ENCODE data around the gene WNT16. TPM values are rescaled to one million over a fixed set of nuclear protein-coding genes. Genes with fewer than 3 reads are reported as not detected.

Gene WNT16
- total RNA-seq, 2 donors from 2014 or later, result not detected

- H3K4me1 ChIP-seq (ENCODE audit: control insufficient read depth in 1 of 2, low read depth in 2 of 2), result no peaks in the 10 kb centered on the region
- TF ChIP-seq CTCF (IDR thresholded peaks at IDR 0.05), result no peak
- H3K9me3 ChIP-seq, result no peaks in the 10 kb centered on the region
- H3K4me3 ChIP-seq, result no peak overlapping the region
- no peaks in the 10 kb centered on the region for H3K27me3 ChIP-seq (replicated peaks; ENCODE audit: insufficient read depth)
- DNase-seq (ENCODE audit: low spot score) (no peak), ATAC-seq (ENCODE audit: insufficient number of reproducible peaks, low FRiP score, low read depth) (no peak)
- no peaks in the 10 kb centered on the region for H3K36me3 ChIP-seq
- no peak overlapping the region for H3K27ac ChIP-seq
These were observed 15.3 kb downstream of the WNT16 start for GRCh38 chr7:121344093-121344492.

- H3K4me3 ChIP-seq, result no peak overlapping the region
- no peaks in the 10 kb centered on the region for H3K9me3 ChIP-seq
- DNase-seq (ENCODE audit: low spot score), result no peak
- no peaks in the 10 kb centered on the region for H3K36me3 ChIP-seq
- no peaks in the 10 kb centered on the region for H3K27me3 ChIP-seq (replicated peaks; ENCODE audit: insufficient read depth)
- H3K4me1 ChIP-seq (ENCODE audit: control insufficient read depth in 1 of 2, low read depth in 2 of 2), result no peaks in the 10 kb centered on the region
- no peak for TF ChIP-seq CTCF (IDR thresholded peaks at IDR 0.05)
- ATAC-seq (ENCODE audit: insufficient number of reproducible peaks, low FRiP score, low read depth), result no peak
- no peak overlapping the region for H3K27ac ChIP-seq
These were observed 15.7 kb downstream of the WNT16 start for GRCh38 chr7:121344497-121344896.

- no peak for ATAC-seq (ENCODE audit: insufficient number of reproducible peaks, low FRiP score, low read depth)
- H3K9me3 ChIP-seq, result no peaks in the 10 kb centered on the region
- no peak overlapping the region for H3K4me3 ChIP-seq
- peak; percentile 14 for TF ChIP-seq CTCF (IDR thresholded peaks at IDR 0.05)
- no peaks in the 10 kb centered on the region for H3K4me1 ChIP-seq (ENCODE audit: control insufficient read depth in 1 of 2, low read depth in 2 of 2)
- no peak for DNase-seq (ENCODE audit: low spot score)
- no peak overlapping the region for H3K27ac ChIP-seq
- no peaks in the 10 kb centered on the region for H3K27me3 ChIP-seq (replicated peaks; ENCODE audit: insufficient read depth)
- no peaks in the 10 kb centered on the region for H3K36me3 ChIP-seq
These were observed 22.9 kb downstream of the WNT16 start for GRCh38 chr7:121351682-121352081.

GRCh38 chr7:121352323-121352722 lies 23.5 kb downstream of the WNT16 start:
- DNase-seq (ENCODE audit: low spot score), result no peak
- H3K9me3 ChIP-seq, result no peaks in the 10 kb centered on the region
- ATAC-seq (ENCODE audit: insufficient number of reproducible peaks, low FRiP score, low read depth), result no peak

GRCh38 chr7:121355574-121355973 lies 26.8 kb downstream of the WNT16 start:
- H3K27me3 ChIP-seq (replicated peaks; ENCODE audit: insufficient read depth), result no peaks in the 10 kb centered on the region
- no peaks in the 10 kb centered on the region for H3K9me3 ChIP-seq
- no peak overlapping the region for H3K27ac ChIP-seq
- H3K36me3 ChIP-seq, result peaks cover 3% of the 10 kb centered on the region
- no peak for TF ChIP-seq CTCF (IDR thresholded peaks at IDR 0.05)
- ATAC-seq (ENCODE audit: insufficient number of reproducible peaks, low FRiP score, low read depth) (no peak), DNase-seq (ENCODE audit: low spot score) (no peak)
- H3K4me3 ChIP-seq, result no peak overlapping the region
- H3K4me1 ChIP-seq (ENCODE audit: control insufficient read depth in 1 of 2, low read depth in 2 of 2), result no peaks in the 10 kb centered on the region

More at GRCh38 chr7:121352323-121352722, 23.5 kb downstream of the WNT16 start:
- no peak overlapping the region for H3K27ac ChIP-seq
- H3K4me3 ChIP-seq, result no peak overlapping the region
- TF ChIP-seq CTCF (IDR thresholded peaks at IDR 0.05), result no peak
- H3K4me1 ChIP-seq (ENCODE audit: control insufficient read depth in 1 of 2, low read depth in 2 of 2), result no peaks in the 10 kb centered on the region
- H3K27me3 ChIP-seq (replicated peaks; ENCODE audit: insufficient read depth), result no peaks in the 10 kb centered on the region
- no peaks in the 10 kb centered on the region for H3K36me3 ChIP-seq
